DMS153 (cell line): Measurements from ENCODE around the gene MYLIP.

ENCODE experiments used
- DNase-seq: peaks from one replicate; lab custom pipeline; 2025; lab: John Stamatoyannopoulos, UW

The MYLIP gene

DNA sequence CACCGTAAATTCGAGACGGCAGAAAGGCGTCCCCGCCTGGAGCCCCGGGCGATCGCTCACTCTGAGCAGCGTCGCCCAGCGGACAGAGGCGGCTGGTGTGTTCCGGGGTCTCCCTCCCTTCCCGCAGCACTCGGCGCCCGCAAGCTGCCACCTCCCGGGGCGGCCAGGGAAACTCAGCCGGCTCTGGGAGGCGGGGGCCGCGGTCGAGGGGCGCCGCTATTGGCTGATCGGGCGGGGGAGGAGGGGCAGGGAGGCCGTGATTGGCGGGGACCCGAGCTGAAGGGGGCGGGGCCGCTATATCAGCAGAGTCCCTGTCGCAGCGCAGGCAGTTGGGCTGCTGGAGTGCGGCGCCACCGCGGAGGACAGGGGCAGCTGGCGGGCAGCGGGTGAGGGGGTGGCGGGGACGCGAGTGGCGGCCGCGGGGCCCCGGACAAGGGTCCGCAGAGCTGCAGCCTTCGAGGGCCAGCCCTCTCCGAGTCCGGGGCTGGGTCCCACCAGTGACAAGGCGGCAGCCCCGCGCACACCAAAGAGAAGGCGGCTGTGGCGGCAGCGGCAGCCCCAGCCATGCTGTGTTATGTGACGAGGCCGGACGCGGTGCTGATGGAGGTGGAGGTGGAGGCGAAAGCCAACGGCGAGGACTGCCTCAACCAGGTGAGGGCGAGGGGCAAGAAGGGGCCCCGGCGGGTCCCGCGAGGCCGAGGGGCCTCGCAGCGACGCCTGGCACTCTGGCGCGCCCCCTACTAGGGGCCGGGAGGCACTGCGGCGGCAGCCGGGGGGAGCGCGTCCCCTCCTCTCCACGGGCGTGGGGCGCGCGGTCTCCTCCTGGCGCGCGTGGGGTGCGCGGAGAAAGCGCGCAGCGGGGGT is at the start of gene MYLIP:
TSS of gene MYLIP (plus strand) at position 328 of the 864 bp plus-strand sequence. CDS start at position 565, 237 bp downstream.
- peak; percentile 94 for DNase-seq

DNA sequence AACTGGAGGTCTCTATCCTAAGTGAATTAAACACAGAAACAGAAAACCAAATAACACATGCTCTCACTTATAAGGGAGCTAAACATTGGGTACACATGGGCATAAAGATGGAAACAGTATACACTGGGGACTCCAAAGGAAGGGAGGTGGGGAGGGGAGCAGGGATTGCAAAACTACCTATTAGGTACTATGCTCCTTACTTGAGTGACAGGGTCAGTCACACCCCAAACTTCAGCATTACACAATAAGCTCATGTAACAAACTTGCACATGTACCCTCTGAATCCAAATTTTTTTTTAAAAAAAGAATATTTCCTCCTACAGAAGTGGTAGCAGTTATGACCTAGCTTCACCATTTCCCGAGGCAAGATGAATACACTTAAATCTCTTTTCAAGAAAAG is 49.5 kb upstream of the MYLIP start:
- no peak for DNase-seq

DNA sequence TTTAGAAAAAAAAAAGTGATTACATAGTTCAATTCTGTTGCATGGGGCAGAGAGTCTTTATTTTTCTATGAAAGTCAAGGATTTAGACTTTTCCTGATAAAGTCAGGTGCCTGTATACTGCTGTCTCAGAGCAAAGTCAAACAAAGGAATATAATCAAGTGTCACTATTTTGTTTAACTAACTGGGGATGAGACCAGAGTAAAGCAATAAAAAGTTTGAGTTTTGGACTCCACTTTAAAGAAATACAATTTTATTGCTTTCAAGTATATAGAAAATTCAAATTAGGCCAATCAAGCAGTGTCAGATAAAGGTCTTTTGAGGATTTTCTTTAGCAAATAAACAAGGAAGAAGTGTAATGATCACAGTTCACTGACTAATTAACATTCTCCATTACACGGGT is 48.7 kb upstream of the MYLIP start:
- DNase-seq: no peak

DNA sequence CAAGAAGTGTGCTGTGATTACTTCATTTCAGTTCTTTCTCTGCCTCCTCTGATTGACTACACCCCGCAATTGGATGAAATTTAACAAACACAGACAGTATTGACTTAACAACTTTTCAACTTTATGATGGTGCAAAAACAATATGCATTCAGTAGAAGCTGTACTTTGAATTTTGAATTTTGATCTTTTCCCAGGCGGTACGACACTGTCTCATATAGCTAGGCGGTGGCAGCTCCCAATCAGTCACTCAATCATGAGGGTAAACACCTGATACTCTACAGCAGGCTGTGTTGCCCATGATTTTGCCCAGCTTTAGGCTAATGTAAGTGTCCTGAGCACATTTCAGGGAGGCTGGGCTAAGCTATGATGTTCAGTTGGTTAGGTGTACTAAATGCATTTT is 47.6 kb upstream of the MYLIP start:
- DNase-seq: no peak

DNA sequence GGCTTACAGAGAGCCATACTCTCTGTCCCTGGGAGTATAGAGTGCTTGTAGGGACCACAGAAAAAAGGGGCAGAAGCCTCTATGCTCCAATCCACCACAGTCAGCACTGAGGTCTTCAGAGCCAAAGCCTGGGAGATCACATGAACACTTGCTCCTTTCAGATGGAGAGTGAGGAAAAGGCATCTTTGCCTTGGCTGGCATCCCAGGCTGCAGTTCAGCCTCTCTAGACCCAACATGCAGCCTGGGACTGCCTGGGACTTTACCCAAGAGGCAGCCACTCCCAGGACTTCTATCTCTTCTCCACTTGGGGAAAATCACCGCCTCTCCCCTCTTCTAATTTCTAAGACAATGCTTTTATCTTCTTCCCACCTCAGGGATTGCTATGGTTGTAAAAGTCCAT is 46.5 kb upstream of the MYLIP start:
- DNase-seq: no peak

DNA sequence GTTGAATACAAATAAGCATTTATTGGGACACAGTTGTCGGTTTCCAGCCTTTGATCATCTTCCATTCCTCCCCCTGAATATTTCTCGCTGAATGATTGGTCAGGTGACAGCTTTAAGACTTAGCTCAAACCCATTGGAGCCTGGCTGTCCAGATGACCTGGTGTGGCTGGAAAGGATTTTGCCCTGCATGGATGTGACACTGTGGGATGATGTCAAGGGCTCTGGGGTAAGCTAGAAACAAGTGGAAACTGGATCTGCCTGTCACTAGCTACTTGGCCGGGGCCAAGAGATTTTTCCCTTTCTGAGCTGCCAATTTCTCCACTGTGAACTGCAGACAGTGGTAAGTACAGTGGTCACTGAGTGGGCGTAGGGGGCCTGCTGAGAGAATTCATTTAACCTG is 41.9 kb upstream of the MYLIP start:
- DNase-seq: no peak

DNA sequence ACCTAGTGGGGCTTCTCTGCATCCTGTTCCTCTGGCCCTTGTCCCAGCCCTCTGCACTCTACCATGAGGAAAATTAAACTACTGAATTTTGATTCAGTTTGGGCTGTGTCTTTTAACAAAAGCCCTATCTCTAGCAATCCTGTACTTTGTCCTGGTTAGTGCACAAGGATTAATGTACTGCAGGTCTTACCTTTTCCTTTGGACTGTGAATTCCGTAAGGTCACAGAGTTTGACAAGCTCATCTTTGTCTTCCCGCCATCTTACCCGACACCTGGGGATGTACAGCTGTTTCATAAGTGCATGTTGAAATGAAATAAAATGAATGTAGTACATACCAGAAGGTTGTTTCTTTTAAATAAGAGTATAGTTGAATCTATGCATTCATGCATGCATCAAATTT is 41.5 kb upstream of the MYLIP start:
- no peak for DNase-seq

DNA sequence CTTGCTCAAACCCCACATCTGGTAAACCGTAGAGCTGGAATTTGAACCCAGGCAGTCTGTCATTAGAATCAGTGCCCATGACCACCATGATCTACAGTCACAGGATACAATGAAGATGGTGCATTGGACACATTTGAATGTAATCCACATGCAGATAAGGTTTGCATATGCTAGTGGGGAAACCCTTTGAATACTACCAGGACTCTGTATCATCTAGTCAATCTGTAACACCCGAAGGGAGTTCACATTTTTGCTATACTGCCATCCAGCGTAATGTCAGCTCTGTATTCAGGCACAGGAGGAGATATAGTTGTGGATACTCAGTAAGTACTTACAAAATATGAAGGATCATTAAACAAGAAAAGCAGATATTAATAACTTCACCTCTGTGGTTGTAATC is 40.5 kb upstream of the MYLIP start:
- no peak for DNase-seq

DNA sequence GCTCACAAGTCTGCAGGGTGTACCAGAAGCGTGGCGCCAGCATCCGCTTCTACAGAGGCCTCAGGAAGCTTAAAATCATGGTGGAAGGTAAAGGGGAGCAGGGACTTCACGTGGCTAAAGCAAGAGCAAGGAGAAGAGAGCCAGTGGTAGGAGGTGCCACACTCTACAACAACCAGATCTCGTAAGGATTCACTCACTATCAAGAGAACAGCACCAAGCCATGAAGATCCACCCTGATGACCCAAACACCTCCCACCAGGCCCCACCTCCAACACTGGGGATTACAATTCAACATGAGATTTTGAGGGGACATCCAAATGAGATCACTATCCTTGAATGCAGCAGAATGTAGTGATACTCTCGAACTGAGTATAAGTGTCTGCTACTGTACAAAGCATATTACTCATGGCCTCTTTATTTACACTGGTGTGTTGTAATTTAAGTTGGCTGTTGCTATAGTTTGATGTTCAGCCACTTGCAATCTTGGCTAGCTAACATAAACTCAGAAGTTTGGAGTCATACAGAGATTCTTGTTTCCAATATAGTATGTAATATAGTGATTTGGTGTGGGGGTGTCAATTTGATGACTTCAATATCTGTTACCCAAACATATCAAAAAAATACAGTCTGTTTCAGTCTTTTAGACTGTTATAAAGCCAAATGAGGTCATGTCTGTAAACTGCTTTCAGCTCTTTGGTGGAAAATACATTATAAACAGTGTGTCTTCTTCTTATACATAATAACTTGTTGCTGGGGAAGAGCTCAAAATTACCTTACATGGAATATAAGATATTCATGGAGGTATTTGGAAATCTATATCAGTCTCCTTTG is 39.4 kb upstream of the MYLIP start:
- DNase-seq: no peak

DNA sequence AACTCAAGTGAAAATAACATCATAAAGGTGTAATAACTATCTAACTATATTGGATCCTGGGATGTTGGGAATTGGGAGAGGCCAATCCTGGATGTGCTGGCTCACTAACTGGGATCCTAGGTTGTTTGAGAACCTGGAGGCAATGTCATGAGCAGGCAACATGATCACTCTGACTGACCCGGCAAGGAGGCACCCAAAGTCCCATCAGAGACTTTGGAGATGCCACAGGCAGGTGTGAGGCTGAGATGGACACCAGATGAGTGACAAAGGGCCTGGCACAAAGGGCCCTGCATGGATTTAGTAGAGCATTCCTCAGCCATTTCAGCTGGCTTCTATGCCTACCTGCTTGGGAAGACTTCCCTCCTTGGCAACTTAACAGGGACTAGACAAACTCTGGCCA is 38.4 kb upstream of the MYLIP start:
- no peak for DNase-seq

DNA sequence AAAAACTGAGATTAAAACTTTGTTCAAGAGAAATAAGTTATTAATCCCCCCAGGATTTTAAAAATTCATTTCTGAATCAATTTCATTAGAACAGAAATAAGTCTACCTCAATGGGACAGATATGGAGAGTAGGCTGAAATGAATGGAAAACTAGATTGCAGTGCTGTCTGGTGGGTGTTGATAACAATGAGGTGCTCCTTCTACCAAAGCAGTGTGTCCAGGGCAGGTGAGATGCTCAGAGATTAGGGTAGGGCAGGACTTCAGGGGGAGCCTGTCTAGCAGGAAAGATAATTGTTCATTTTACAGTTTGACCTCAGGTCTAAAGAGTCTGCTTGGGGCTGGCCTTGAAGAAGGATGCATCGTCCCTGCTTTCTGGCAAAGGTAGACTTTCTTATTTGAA is 38.0 kb upstream of the MYLIP start:
- DNase-seq: no peak

DNA sequence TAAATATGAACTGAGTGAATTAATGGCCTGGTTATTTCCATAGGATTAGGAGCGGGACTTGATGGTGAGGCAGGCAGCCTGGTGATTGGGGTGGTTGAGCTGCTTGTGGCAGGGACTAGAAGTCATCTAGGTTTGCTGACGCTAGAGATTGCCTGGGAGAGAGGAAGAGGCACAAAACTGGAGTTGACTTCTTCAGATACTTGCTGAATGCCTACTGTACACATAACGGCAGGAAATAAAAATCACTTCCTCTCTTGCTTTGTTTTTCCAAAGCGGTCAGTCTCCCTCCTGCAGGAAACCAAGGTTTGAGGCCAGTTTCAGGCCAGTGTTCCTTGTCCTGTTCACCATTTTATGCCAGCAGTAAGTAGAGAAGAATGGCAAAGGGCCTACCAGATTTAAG is 36.7 kb upstream of the MYLIP start:
- no peak for DNase-seq

DNA sequence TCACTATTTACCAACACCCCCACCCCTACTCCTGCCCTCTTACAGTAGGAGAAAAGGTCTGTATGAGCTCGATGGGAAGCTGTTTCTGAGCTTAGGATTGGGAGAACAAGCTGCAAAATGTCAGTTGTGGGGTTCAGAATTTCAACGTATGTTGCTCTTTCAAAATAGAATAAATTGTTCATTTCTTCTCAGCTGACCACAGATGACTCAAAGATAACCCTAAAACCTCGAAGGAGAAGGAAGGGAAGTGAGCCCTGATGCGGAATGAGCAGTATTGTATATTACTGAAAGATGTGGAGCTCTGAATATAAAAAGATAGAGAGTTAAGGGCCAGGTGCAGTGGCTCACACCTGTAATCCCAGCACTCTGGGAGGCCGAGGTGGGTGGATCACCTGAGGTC is 35.9 kb upstream of the MYLIP start:
- no peak for DNase-seq

DNA sequence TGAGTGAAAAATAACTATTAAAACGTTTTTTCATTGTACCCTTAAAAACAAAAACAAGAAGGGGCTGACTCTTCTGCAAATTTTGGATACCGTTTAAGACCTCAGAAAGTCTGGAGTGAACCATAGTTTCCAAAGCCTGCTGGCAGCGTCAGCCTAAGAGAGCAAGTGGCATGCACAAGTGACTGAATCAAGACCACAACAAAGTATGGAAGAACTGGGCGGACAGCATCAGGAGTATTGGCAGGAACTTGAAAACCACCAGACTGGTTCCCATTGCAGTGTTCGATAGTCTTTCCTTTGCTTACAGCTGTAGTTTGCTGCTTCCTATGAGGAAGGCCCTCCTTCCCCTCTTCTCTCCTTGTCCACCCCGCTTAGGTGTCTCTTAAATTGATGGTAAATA is 33.7 kb upstream of the MYLIP start:
- DNase-seq: no peak

DNA sequence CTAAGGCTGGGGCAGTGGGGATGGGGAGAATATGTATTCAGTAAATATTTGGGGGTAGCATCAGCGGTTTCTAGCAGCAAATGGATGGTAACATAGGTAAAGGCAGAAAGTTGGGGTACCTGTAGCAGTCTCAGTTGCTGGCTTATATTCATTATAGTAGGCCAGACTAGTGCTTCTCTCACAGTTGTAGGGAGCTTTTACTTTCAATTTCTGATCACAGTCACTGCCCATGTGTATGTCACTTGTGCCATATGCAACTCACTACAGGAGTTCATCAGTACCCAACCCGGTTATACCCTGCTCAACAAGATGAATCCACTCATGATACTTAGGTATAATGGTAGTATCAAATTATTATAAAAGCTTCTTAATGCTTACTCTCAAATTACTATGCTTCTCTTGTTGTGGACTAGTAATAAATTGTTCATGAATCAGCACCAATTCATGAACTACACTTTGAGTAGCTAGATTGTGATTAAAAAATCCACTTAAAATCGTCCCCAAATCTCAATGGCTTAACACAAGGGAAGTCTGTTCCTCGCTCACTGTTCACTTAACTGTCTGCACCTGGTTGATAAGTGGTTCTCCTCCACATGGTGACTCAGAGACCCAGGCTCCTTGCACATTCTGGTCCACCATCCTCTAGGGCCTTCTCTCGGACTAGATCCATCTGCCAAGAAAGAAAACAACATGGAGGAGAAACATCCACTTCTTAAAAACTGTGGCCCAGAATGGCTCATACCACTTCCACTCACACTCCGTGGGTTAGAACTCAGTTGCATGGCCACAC is 31.3 kb upstream of the MYLIP start:
- no peak for DNase-seq

DNA sequence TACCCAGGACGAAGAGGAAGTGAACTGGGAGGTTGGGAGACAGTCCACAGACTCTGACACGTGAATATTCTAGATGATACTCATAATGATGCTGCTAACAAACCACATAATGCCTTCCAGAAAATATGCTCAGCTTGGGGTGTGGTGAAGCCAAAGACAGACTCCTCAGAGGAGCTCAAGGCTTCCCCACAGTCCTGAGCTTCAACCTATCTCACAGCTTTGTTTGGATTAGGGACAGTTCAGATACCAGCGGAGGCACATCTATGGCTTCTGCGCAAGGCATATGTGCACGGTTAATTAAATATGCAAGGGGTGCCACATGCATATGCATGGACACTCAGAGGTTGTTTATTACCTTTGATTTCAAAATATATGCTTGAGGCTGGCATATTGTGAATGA is 30.7 kb upstream of the MYLIP start:
- DNase-seq: no peak

DNA sequence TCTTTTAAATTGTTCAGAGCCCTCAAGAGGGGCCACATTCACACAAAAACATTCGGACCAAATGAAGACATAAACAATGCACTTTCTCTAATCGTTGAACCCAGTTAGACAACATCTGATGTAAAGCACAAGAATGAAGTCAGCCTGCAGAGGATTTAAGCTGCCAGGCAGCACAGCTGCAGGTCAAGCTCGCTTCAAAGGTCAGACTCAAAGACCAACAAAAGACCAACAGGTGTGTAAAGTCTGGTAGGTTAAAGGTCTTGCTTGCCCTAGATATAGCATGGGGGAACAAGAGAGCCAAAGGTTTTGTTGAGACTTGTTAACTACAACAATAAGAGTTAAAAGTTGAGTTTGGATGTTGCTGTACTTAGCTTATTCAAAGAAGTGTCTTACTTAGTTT is 26.7 kb upstream of the MYLIP start:
- DNase-seq: no peak

DNA sequence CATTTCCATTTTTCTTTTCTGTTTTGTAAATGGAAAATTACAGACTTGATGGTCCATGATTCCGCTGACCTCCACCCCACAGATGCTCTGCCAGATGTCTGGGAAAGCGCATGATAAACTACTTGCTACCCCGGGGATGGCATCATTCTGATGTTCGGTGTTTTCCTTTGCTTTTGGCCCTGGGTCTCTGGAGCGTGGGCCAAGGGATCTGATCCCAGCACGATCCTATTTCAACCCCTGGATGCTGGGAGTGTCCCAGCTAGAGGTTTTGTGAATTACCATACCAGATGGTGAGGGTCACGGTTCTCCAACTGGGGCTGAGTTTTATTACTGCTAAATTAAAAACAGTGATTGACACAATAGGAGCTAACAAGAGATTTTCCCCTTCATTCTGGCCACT is 25.2 kb upstream of the MYLIP start:
- DNase-seq: no peak

DNA sequence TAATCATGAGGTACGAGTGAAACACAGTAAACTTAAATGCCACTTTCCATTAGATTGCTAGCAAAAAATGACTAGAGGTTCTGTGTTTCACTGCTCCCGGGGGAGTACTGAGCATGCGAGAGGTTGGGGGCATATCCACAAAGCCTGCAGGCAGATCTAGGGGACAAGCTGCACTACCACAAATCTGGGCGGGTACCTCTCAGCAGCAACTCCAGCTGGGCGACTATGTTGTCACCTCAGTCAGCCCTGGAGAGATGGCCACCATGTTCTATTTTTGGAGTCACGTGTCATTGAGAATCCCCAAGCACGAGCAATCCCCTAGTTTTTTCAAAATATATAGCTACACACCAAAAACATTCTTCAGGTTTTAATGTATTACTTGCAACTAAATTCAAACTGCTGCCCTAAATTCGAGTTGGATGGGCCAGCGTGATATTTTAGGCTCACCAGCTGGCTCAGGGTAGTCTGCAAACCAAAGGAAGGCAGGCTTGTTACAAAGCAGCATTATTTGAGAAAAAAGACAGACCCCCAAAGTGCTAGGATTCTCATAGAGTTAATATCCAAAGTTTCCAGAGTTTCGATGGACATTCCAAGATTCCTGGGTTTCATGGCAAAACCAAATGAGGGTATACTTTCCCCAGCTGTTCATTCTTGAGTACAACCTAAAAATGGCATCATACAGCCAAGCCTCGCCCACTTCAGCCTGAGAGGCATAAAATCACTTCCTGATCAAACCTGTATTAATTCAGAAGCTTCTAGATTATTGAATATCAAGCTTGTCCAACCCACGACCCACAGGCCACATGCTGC is 24.1 kb upstream of the MYLIP start:
- DNase-seq: no peak

DNA sequence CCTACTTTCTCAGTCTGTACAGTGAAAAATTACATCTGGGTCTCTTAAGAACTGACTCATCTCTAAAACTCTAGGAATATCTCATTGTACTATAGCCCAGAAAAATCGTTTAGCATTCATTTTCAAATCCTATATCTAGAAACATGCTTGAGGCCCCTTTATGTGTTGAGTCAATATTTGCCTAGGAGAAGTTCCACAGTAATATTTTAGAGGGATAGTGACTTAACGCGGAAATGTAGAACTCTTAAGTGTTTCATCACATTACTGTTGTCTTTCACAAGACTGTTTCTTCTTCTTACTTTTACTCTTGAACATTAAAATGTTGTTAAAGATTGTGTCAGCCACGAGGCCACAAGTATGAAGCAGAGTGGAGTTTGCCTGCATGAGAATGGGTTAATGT is 23.0 kb upstream of the MYLIP start:
- no peak for DNase-seq

DNA sequence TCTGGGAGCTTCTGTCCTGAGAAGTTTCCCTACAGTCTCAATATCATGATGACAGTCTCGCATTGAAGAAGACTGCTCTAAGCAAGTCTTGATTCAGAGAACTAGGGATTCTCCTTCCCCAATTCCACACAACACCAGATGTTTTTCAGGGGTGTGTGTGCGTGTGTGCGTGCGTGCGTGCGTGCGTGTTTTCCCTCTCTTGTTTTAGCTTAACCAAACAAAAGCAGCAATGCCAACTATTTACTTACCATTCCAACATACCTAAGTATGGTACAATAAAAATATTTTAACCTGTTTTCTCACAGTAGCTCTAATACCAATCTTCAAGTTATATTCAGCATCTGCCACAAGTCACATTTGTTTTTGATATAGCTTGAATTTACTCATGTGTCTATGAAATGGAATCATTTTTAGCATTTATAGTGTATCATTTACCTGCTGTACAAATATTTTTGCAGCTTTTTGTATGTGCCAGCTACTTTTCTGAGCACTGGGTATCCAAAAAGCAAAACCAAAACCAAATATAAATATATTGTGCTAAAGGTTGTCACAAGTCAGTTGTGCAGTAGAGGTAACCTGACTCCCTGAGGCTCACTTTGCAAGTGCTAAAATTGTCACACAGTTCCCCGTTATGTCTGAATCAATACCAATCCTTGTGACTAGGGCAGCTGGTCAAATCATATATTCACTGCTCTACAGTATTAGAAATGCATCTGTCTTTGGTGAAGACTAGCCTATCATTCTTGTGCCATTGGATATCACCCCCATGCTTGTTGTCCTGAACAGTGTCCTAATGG is 21.7 kb upstream of the MYLIP start:
- no peak for DNase-seq
